NCI-H82 treated with DMSO at 0.1 percent for 48 hours (cell line): ENCODE results near the gene SCFD1.
"Not testable (repeated sequence)": the region's sequence is repeated elsewhere in the genome, so short reads cannot be mapped to it uniquely, and the experiment has no call there.

ENCODE experiments used
- DNase-seq: peaks from one replicate; lab custom pipeline; 2025; ENCODE audit not compliant: unreplicated experiment; lab: John Stamatoyannopoulos, UW

The SCFD1 gene, protein sequence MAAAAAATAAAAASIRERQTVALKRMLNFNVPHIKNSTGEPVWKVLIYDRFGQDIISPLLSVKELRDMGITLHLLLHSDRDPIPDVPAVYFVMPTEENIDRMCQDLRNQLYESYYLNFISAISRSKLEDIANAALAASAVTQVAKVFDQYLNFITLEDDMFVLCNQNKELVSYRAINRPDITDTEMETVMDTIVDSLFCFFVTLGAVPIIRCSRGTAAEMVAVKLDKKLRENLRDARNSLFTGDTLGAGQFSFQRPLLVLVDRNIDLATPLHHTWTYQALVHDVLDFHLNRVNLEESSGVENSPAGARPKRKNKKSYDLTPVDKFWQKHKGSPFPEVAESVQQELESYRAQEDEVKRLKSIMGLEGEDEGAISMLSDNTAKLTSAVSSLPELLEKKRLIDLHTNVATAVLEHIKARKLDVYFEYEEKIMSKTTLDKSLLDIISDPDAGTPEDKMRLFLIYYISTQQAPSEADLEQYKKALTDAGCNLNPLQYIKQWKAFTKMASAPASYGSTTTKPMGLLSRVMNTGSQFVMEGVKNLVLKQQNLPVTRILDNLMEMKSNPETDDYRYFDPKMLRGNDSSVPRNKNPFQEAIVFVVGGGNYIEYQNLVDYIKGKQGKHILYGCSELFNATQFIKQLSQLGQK

DNA sequence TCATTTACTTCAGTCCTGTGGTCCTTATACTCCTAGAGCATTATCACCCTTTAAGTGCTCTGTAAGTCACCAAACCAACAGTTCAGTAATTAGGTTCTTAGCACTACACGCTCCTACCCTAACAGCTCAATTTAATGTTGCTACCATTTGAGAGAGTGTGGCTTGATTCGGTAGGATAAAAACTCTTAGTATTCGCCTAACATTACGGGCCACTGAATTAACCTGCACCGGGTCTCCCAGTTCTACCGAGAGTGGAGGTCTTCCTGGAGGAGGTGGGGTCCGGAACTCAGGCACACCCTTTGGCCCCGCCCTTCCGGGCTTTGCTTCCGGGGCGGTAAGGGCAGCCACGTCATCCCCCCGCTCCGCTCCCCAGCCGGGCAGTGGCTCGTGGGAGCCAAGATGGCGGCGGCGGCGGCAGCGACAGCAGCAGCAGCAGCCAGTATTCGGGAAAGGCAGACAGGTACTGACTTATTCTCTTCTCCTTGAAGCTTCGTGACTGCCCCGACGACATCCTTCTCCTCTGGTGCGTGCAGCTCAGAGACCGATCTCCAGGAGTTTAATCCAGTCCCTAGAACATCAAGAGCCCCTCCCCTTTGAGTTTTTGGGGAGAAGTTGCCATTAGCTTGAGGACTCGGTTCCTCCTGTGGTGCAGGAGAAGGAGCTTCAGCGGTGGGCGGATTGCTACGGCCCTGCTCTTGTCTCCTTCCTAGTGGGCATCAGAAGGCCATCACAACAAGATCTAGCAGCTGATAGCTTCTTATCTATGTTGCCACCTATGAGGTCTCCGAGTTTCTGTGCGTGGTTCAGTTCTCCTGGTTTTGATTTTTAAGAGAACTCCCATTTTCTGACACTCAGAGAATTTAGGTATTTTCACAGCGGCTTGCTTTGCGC lies at the start of gene SCFD1:
Gene SCFD1 (plus strand): TSS at position 380 of the 891 bp plus-strand sequence. CDS start 20 bp downstream, at position 400.
- DNase-seq, result peak; percentile 75

DNA sequence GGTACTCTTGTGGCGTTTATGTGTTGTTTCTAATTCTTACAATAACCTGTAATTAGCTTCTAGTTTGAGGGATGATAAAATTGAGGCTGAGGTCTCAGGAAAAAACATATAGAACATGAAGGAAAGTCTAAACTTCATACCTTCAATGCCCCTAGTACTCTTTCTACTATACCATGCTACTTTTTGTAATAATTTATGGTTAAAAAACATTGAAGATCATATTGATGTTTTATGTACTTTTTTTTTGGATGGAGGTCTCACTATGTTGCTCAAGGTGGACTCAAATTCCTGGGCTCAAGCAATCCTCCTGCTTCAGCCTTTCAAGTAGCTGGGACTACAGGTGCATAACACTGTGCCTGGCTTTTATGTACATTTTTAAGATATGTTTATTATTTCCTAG lies 49.3 kb upstream of the SCFD1 start:
- no peak for DNase-seq

DNA sequence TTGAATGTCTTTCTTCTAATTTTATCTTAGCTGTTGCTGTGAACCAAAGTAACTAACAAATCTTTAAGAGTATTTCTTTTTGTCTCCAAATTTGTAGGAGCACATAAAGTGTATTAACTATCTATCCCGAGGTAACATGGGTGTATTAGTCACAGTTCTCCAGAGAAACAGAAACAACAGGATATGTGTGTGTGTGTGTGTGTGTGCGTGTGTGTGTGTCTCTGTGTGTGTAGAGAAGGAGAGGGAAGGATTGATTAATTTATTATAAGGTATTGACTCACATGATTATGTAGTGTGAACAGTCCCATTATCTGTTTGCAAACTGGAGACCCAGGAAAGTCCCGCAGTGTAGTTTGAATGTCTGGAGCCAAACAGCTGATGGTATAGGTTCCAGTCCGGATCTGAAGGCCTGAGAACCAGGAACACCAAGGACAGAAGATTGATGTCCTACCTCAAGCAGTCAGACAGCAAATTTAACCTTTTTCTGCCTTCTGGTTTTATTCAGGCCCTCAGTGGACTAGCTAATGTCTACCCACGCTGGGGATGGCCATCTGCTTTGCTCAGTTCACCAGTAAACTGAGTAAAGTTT lies 48.8 kb upstream of the SCFD1 start:
- no peak for DNase-seq

DNA sequence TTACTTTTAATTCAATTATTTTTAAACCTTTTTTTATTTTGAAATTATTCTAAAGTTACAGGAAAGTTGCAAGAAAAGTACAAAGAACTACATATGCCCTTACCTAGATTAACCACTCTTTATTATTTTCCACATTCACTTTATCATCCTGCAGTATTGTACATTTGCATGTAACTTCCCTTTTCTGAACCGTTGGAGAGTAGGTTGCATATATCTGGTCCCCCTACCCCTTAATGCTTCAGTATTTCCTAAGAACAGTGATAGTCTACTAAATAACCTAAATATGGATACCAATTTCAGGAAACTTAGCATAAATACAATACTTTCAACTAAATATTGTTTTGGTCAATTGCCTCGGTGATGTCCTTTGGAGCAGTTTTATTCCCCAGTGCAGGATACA lies 48.2 kb upstream of the SCFD1 start:
- no peak for DNase-seq

DNA sequence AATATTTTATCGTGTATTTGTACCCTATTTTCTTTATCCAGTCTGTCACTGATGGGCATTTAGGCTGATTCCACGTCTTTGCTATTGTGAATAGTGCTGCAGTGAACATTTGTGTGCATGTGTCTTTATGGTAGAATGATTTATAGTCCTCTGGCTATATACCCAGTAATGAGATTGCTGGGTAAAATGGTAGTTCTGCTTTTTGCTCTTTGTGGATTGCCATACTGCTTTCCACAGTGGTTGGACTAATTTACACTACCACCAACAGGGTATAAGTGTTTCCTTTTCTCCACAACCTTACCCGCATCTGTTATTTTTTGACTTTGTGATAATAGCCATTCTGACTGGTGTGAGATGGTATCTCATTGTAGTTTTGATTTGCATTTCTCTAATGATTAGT lies 47.3 kb upstream of the SCFD1 start:
- not testable (repeated sequence) for DNase-seq

DNA sequence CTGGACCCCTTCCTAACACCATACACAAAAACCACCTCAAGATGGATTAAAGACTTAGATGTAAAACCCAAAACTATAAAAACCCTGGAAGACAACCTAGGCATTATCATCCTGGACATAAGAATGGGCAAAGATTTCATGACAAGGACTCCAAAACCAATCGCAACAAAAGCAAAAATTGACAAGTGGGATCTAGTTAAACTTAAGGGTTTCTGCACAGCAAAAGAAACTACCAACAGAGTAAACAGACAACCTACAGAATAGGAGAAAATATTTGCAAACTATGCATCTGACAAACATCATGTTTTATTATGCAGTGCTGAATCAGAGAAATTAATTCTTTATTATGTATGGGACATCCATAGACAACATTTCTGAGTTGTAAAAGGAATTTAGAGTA lies 45.8 kb upstream of the SCFD1 start:
- not testable (repeated sequence) for DNase-seq

DNA sequence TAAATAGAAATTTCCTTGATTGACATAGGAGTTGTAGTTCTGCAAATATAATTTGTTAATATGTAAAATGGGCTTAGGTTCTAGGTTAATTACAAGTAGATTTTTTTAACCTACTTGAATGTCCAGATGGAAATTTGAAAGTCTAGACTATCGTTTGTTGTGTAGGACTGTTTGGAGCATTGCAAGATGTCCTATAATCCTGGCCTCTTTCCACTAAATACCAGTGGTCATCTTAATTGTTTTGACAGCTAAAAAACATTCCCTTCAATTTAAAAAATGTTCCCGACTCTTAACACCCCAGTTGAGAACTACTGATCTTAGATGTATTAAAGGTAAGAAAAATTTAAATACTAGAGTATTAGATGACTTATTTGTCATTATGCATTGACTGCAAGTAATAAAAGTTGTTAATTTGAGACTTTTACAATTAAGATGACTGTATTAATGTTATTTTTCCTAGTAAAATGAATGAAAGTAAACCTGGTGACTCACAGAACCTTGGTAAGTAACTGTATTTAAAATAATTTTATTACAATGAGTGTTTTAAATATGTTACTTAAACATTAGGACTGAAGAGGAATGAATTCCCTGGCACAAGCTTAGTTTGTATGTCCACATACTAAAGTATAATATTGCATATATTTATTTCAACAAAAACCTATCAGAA lies 41.4 kb upstream of the SCFD1 start:
- no peak for DNase-seq

DNA sequence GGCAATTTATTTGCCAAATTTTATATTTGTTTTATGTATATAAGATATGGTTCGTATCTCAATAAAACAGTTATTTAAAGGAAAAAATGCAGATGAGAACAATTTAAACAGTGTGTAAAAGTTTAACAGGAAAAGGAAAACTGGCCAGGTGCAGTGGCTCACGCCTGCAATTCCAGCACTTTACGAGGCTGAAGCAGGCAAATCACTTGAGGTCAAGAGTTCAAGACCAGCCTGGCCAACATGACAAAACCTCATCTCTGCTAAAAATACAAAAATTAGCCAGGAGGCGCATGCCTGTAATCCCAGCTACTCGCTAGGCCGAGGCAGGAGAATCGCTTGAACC lies 40.9 kb upstream of the SCFD1 start:
- DNase-seq, result no peak

DNA sequence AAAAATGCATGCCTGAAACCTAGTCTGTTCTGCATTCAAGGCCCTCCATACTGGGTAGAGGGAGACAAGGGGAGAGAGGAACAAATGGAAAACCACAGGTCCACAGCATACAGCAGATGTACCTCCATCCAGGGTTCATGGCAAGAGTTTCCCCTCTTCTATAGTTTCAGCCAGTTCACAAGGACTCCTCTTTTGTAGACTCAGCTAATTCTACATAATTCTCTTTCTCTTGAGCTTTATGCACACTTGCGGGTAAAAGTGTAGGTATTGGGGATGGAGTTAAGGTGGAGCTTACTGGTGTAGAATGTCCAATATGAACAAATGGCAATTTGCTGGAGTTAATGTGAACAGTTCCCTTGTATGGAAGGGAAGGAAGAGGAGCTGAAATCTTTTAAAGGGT lies 39.7 kb upstream of the SCFD1 start:
- DNase-seq, result no peak

DNA sequence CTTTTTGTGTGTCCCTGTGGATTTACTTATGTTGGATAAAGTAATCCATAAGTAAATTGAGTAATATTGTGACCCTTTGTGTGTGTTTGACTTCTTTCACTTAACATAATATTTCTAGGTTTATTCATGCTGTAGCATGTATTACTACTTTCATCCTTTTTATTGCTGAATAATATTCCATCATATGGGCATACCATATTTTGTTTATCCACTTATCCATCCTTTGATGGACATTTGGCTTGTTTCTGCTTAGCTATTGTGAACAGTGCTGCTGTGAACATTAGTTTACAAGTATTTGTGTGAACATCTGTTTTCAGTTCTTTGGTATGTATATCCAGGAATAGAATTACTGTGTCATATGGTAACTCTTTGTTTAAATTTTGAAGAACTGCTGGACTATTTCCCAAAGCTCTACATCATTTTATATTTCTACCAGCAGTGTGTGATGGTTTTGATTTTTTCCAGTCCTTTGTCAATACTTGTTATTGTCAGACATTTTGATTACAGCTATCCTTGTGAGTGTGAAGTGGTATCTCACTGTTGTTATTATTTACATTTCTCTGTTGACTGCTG lies 38.0 kb upstream of the SCFD1 start:
- no peak for DNase-seq

DNA sequence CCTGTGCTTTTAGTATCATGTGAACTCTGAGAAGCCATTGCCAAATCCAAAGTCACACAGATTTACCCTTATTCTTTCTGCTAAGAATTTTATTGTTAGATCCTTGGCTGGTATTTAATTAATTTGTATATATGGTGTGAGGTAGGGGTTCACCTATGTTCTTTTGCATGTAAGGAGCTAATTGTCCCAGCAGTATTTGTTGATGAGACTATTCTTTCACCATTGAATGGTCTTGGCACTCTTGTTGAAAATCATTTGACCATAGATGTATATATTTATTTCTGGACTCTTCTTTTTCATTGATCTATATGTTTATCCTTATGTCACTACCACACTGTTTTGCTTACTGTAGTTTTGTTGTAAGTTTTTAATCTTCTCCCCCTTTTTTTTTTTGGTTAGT lies 36.9 kb upstream of the SCFD1 start:
- DNase-seq, result no peak

DNA sequence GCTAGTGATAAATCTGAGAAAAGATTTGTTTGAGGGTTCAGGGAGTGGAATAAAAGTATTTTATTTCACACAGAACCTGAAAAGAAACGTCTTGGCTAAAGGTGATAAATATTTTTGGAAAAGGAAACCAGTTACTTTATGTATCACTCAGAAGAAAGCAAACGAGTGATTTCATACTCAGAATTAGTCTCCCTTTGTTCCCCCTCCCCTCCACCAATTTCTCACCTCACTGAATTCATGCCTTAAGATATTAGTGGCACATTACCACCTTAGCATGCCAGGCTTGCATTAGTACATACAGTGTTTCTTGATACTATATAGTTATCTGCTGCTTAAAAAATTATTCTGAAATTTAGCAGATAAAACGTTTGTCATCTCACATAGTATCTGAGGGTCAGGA lies 35.0 kb upstream of the SCFD1 start:
- DNase-seq, result no peak

DNA sequence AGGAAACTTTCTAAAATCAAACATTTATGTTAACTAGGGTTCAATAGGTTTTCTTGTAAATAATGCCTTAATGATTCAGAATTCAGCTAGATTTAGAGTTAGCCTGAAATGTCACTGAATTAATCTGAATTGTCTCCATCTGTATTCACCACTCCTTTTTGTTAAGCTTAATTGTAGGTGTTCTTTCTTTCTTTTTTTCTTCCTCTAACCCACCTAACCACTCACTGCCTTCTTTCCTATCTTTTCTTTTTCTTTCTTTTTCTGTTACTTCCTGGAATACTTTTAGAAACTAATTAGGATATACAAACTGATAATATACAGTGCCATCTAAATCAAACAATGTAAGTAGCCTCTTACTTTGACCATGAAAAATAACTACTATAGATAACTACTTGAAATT lies 33.2 kb upstream of the SCFD1 start:
- no peak for DNase-seq

DNA sequence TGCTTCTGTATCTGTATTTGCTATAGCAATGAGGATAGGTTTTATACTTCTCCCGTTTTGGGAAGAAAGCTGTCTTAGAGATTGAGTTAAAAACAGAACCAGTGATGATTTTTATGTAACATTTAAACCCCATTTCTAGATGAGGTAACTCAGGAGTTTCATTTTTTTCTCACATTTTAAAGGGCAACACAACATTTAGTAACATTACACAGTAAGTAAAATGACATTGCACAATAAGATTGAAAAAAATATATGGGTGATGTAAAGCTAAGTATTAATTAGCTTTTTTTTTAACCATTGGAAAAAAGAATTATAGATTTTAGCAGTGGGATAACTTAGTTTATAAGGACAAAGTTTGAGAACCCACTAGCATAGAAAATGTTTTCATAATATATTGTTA lies 25.2 kb upstream of the SCFD1 start:
- no peak for DNase-seq

DNA sequence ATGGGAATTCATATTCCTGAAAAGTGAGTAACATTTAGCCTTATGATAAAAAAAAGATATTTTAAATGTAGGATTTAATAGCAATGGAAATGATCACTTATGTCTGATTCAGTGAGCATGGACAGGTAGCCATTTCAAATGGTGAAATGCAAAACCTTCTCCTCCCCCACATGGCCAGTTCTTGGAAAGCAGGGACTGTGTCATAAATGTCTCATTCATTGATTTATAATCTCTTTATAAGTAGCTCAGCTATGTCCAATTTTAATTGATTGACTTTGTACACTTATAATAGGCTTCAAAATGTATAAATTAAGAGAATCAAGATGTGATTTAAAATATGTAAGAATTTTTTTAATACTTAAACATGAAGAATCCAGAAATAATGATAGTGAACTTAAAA lies 24.6 kb upstream of the SCFD1 start:
- no peak for DNase-seq

DNA sequence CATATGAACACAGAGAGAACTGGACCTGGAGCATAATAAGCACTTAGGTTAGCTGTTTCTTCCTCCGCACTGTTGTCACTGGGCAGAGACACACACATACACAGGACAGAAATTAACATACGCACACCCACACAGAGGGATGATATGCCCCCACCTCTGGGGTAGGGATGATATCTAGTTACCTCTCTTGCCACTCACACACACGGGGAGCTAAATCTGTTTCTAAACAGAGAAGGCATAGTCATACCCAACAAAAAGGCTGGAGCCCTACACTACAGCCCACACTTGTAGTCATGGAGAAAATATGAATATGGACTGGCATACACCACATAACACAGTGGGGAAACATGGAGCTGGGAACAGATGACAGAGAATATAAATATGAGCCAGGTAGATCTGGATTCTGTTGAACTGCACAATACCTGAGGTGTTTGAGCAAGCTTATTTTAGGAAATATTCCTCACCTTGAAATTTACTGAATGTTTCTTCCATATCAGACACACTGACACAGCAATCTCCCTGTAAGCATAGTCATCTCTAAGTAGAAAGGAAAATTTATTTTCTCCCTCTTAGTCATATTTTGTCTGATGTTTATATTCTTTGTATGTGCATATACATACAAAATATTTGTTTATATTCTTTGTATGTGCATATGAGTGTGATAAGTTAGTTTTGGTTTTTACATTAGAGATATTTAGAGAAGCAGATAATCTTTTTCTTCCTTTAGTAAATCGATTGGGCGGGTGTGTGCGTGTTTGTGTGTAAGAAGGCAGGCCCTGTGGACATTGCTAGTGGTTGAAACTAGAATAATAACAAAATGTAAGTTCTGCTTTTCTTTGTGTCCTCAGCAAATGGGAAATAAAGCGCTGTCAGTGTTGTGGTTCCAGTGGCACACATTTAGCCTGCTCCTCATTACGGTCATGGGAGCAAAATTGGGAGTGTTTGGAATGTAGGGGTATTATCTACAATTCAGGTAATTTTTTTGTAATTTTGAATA lies 20.9 kb upstream of the SCFD1 start:
- no peak for DNase-seq

DNA sequence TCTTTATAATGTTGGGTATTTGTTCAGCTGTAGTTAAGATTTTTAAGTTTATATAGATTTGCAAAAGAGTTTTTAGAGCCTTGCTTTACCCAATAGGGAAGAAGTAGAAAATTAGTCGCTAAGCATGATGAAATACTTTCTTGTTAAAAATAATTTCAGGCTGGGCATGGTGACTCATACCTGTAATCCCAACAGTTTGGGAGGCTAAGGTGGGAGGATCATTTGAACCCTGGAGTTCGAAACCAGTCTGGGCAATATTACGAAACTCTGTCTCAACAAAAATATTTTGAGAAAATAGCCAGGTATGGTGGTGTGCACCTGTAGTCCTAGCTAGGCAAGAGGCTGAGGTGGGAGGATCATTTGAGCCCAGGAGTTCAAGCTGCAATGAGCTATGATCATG lies 18.7 kb upstream of the SCFD1 start:
- DNase-seq, result no peak

DNA sequence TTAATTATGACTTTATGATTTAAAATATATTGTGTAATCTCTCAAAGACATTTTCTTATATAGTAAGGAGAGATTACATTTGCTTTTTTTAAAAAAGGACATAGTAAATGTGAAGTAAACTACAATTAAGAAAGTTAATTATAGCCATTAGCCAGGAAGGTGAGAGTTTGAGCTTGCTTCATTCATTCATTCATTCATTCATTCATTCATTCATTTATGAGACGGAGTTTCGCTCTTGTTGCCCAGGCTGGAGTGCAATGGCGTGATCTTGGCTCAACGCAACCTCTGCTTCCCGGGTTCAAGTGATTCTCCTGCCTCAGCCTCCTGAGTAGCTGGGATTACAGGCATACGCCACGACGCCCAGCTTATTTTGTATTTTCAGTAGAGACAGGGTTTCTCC lies 17.4 kb upstream of the SCFD1 start:
- not testable (repeated sequence) for DNase-seq

DNA sequence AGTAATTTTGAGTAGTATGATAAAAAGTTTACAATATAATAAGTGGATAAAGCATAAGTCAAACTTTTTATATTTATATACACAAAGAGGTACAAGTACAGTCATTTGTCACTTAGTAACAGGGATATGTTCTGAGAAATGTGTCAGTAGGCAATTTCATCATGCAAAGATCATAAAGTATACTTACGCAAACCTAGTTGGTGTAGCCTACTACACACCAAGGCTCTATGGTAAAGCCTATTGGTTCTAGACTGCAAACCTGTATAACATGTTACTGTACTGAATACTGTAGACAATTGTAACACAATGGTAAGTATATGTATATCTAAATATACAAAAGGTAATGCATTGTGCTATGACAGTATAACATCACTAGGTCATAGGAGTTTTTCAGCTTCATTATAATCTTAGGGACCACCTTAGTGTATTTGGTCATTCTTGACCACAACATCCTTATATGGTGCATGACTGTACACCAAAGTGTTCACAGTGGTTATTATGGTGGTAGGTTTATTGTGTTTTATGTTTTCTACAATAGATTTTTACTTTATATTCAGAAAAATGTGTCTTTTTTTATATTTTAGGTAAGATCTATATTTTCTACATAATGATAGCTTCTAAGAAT lies 14.9 kb upstream of the SCFD1 start:
- DNase-seq, result no peak
